GM18498 (cell line): ENCODE data around the gene HPSE2.

ENCODE experiments used
- ATAC-seq: cut with Tn5 transposase; IDR thresholded peaks from one replicate; pipeline ENCODE4 v1.9.1; 2021; ENCODE audit warnings: mild to moderate bottlenecking, moderate library complexity; ENCODE audit not compliant: unreplicated experiment

The HPSE2 gene

GRCh38 chr10:98855403-98856189 is 380.1 kb downstream of the HPSE2 start:
- no peak for ATAC-seq

GRCh38 chr10:98852686-98853085 is 383.0 kb downstream of the HPSE2 start:
- no peak for ATAC-seq

- ATAC-seq: no peak
Observed at GRCh38 chr10:98848361-98848760, 387.3 kb downstream of the HPSE2 start.

- ATAC-seq: no peak
Observed at GRCh38 chr10:98846787-98847186, 388.9 kb downstream of the HPSE2 start.

- no peak for ATAC-seq
Observed at GRCh38 chr10:98833542-98833941, 402.1 kb downstream of the HPSE2 start.

- no peak for ATAC-seq
Observed at GRCh38 chr10:98832738-98833137, 402.9 kb downstream of the HPSE2 start.

GRCh38 chr10:98832196-98832595 is 403.5 kb downstream of the HPSE2 start:
- no peak for ATAC-seq

GRCh38 chr10:98831391-98831790 is 404.3 kb downstream of the HPSE2 start:
- no peak for ATAC-seq

- no peak for ATAC-seq
Observed at GRCh38 chr10:98825741-98826140, 409.9 kb downstream of the HPSE2 start.

- no peak for ATAC-seq
Observed at GRCh38 chr10:98817396-98817795, 418.3 kb downstream of the HPSE2 start.

GRCh38 chr10:98815039-98815885 is 420.4 kb downstream of the HPSE2 start:
- ATAC-seq: no peak

- no peak for ATAC-seq
Observed at GRCh38 chr10:98814470-98814869, 421.2 kb downstream of the HPSE2 start.

- ATAC-seq: no peak
Observed at GRCh38 chr10:98808282-98808892, 427.3 kb downstream of the HPSE2 start.

GRCh38 chr10:98800263-98800662 is 435.4 kb downstream of the HPSE2 start:
- no peak for ATAC-seq

GRCh38 chr10:98795467-98795866 is 440.2 kb downstream of the HPSE2 start:
- ATAC-seq: no peak

- no peak for ATAC-seq
Observed at GRCh38 chr10:98790817-98791216, 444.8 kb downstream of the HPSE2 start.

- ATAC-seq: no peak
Observed at GRCh38 chr10:98778277-98778759, 457.3 kb downstream of the HPSE2 start.

- no peak for ATAC-seq
Observed at GRCh38 chr10:98758463-98758862, 477.2 kb downstream of the HPSE2 start.

GRCh38 chr10:98748298-98748697 is 487.4 kb downstream of the HPSE2 start:
- no peak for ATAC-seq

GRCh38 chr10:98745645-98746044 is 490.0 kb downstream of the HPSE2 start:
- ATAC-seq: no peak

- ATAC-seq: no peak
Observed at GRCh38 chr10:98720551-98720950, 515.1 kb downstream of the HPSE2 start.
